Ishikawa (cell line): Measurements from ENCODE around the gene ADAM30.

ENCODE experiments used
- CREB1 ChIP-seq: IDR thresholded peaks from 2 replicates; pipeline ENCODE4 v1.6.1; 2012; ENCODE audit warnings: low read depth
- EGR1 ChIP-seq: IDR thresholded peaks from 2 replicates; pipeline ENCODE4 v1.6.1; 2012
- EP300 ChIP-seq: IDR thresholded peaks from 2 replicates; pipeline ENCODE4 v1.6.1; 2012; ENCODE audit warnings: borderline replicate concordance
- FOXM1 ChIP-seq: IDR thresholded peaks from 2 replicates; pipeline ENCODE4 v1.6.1; 2012; ENCODE audit warnings: low read depth, borderline replicate concordance
- MAX ChIP-seq: IDR thresholded peaks from 2 replicates; pipeline ENCODE4 v1.6.1; 2012
- RAD21 ChIP-seq: IDR thresholded peaks from 2 replicates; pipeline ENCODE4 v1.6.1; 2012; ENCODE audit warnings: low read depth
- REST ChIP-seq: IDR thresholded peaks from 2 replicates; pipeline ENCODE4 v1.6.1; 2012; ENCODE audit warnings: low read depth, mild to moderate bottlenecking
- TAF1 ChIP-seq: IDR thresholded peaks from 2 replicates; pipeline ENCODE4 v1.6.1; 2012; ENCODE audit warnings: low read depth, mild to moderate bottlenecking

- TF ChIP-seq CREB1 = no peak
- TF ChIP-seq RAD21 = no peak
- TF ChIP-seq EP300 = no peak
- no peak for TF ChIP-seq MAX
- no peak for TF ChIP-seq REST
- no peak for TF ChIP-seq EGR1
- no peak for TF ChIP-seq TAF1
- TF ChIP-seq FOXM1 = no peak
These were observed 4.9 kb downstream of the ADAM30 start for GRCh38 chr1:119891386-119891785.
